CD4-positive, alpha-beta memory T cell (primary cell): Measurements from ENCODE around the gene MAP3K8. TPM values are rescaled to one million over a fixed set of nuclear protein-coding genes. Genes with fewer than 3 reads are reported as not detected.

ENCODE experiments used
- CTCF ChIA-PET: fragments of 350-600 bp; sonication (Branson Sonifier 250); formaldehyde crosslinking; loops from one replicate; lab custom pipeline; 2021; ENCODE audit warnings: inconsistent platforms; ENCODE audit not compliant: partially characterized antibody; lab: Charles Lee
- POLR2A ChIA-PET: fragments of 350-600 bp; sonication (Branson Sonifier 250); formaldehyde crosslinking; loops from one replicate; lab custom pipeline; 2021; ENCODE audit not compliant: partially characterized antibody; lab: Charles Lee
- DNase-seq, 5 donors: peaks; one replicate each; pipeline versions ENCODE4 v3.0.0 to v3.0.0-alpha.2; 2020 to 2022; ENCODE audit warnings: mixed read lengths in 1 of 5
- H3K27ac ChIP-seq: one replicate; pipeline ENCODE4 v1.7.0; 2013; ENCODE audit warnings: low read depth, low read length
- H3K27me3 ChIP-seq: 2 replicates; pipeline ENCODE4 v1.7.0; 2013; ENCODE audit warnings: mild to moderate bottlenecking, low read length, moderate library complexity; ENCODE audit not compliant: insufficient read depth
- H3K36me3 ChIP-seq: 2 replicates; pipeline ENCODE4 v1.7.0; 2013; ENCODE audit warnings: mild to moderate bottlenecking, low read length, moderate library complexity; ENCODE audit not compliant: insufficient read depth
- H3K4me1 ChIP-seq: 2 replicates; pipeline ENCODE4 v1.7.0; 2013; ENCODE audit warnings: mild to moderate bottlenecking, low read length, moderate library complexity; ENCODE audit not compliant: insufficient read depth
- H3K4me3 ChIP-seq, 2 donors: one replicate each; pipeline ENCODE4 v1.7.0; 2013; ENCODE audit warnings: low read length in 2 of 2, mild to moderate bottlenecking in 1 of 2
- H3K9me3 ChIP-seq, 2 donors: one replicate each; pipeline ENCODE4 v1.7.0; 2013; ENCODE audit warnings: low read length in 2 of 2, control low read depth in 1 of 2; ENCODE audit not compliant: control insufficient read depth in 1 of 2
- H3K27ac Mint-ChIP-seq, 7 donors: one replicate each; pipeline ENCODE4 v1.8.0; 2020 to 2021; ENCODE audit warnings: mixed read lengths in 7 of 7, mild to moderate bottlenecking in 6 of 7, inconsistent platforms in 3 of 7, moderate library complexity in 3 of 7
- H3K27me3 Mint-ChIP-seq, 2 donors: one replicate each; pipeline ENCODE4 v1.8.0; 2020 to 2021; ENCODE audit warnings: mixed read lengths in 2 of 2
- H3K36me3 Mint-ChIP-seq, 2 donors: one replicate each; pipeline ENCODE4 v1.8.0; 2020 to 2021; ENCODE audit warnings: mixed read lengths in 2 of 2, inconsistent platforms in 1 of 2, mild to moderate bottlenecking in 1 of 2
- H3K4me1 Mint-ChIP-seq, 4 donors: one replicate each; pipeline ENCODE4 v1.8.0; 2020 to 2021; ENCODE audit warnings: mixed read lengths in 4 of 4, mild to moderate bottlenecking in 1 of 4
- H3K4me3 Mint-ChIP-seq, 8 donors: one replicate each; pipeline ENCODE4 v1.8.0; 2020 to 2021; ENCODE audit warnings: mixed read lengths in 8 of 8, mild to moderate bottlenecking in 7 of 8, moderate library complexity in 6 of 8, inconsistent platforms in 3 of 8
- H3K9me3 Mint-ChIP-seq, 8 donors: one replicate each; pipeline ENCODE4 v1.8.0; 2020 to 2021; ENCODE audit warnings: mixed read lengths in 8 of 8, mild to moderate bottlenecking in 5 of 8, inconsistent platforms in 3 of 8, moderate library complexity in 1 of 8
- intact Hi-C: fragments of 100-400 bp; cut with micrococcal nuclease; formaldehyde crosslinking; loops from one replicate; pipeline ENCODE4 v1.15.1; 2023
- polyA plus RNA-seq, 2 donors: library from polyadenylated mRNA; unstranded; fragments of 300-500 nt; fragmentation: Illumina TruSeq; gene quantifications; one replicate each; pipeline ENCODE4 v1.2.3, GENCODE V29; 2021
- total RNA-seq, 2 experiments: library from RNA; stranded (reverse); gene quantifications; one replicate each; pipeline ENCODE4 v1.2.3, GENCODE V29; 2021

MAP3K8 gene
- total and polyA plus RNA-seq, 4 experiments from 2014 or later = 2.7 to 6.5 (median 5.7) TPM

DNA sequence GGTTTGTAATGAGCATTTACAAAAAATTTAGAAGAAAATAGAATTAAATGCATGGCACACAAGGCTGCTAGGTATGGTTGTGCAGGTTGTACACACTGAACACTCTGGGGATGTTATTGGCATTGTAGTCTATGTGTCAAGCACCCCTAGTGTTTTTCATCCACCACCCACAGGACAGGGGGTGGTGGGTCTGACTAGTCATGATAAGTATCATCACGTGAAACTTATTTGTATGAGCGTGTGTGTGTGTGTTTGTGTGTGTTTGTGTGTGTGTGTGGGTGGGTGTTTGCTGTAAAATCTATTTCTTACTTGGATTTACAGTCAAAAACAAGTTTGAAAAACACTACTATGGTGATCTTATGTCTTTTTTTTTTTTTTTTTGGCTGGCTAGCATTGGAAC, 66.5 kb downstream of the MAP3K8 start:
- Histone ChIP-seq H3K27me3 (no peaks in the 10 kb centered on the region), H3K36me3 (no peaks in the 10 kb centered on the region), H3K4me3 (no peak overlapping the region), H3K9me3 (no peaks in the 10 kb centered on the region), H3K27ac (no peak overlapping the region), H3K4me1 (peaks cover 62% of the 10 kb centered on the region)
- peaks cover 44 to 72% (median 61%) of the 10 kb centered on the region in 4 donors for H3K4me1 Mint-ChIP-seq
- no peaks in the 10 kb centered on the region for H3K9me3 Mint-ChIP-seq
- intact Hi-C loops = no loop called here
- peak overlapping the region in 4 of 7 donors; percentile 54 to 85 (median 74) for H3K27ac Mint-ChIP-seq
- no peaks in the 10 kb centered on the region for H3K36me3 Mint-ChIP-seq
- DNase-seq = no peak
- ChIA-PET CTCF (no interaction called here), POLR2A (interaction anchor here (0.6 to 2.5 kb wide), 3 partner anchors 8 to 45 kb away, joined by 3 to 9 read pairs (median 7); no protein-coding TSS in a partner anchor)
- no peaks in the 10 kb centered on the region for H3K27me3 Mint-ChIP-seq
- peak overlapping the region in 4 of 8 donors; percentile 10 to 64 (median 48) for H3K4me3 Mint-ChIP-seq

DNA sequence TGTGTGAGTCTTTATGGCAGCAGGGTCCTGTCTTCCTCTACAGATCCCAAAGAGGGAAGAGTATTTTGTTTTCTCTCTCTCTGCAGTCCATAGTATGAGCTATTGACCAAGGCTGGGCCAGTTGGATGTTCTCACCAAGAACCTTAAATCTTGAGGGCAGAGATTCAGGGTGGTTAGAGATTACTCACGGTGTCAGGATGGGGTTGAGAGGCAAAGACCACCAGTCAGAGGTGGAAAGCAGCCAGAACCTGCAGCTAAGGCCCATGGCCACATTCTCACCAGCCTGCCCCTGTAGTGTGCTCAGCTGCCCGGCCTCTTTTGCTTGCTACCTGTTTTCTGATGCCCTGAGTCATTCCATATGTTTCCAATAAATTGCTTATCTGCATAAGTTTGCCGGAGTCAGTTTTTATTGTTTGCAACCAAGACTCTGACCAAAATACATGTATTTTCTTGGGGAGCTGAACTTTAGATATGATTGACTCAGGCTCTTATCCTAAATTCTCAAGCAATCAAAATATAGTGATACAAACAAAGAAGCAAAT, 67.0 kb downstream of the MAP3K8 start:
- no peaks in the 10 kb centered on the region for H3K27me3 Mint-ChIP-seq
- H3K9me3 Mint-ChIP-seq = no peaks in the 10 kb centered on the region
- H3K36me3 Mint-ChIP-seq = no peaks in the 10 kb centered on the region
- peaks cover 62% of the 10 kb centered on the region for H3K4me1 ChIP-seq
- ChIA-PET POLR2A (interaction anchor here (0.6 to 2.6 kb wide), 5 partner anchors 9 to 66 kb away, joined by 3 to 11 read pairs (median 7); no protein-coding TSS in a partner anchor), CTCF (interaction anchor here (0.9 kb wide), 1 partner anchor 9 kb away, joined by 3 read pairs; no protein-coding TSS in a partner anchor)
- H3K4me1 Mint-ChIP-seq = peaks cover 44 to 76% (median 63%) of the 10 kb centered on the region in 4 donors
- H3K36me3 ChIP-seq = no peaks in the 10 kb centered on the region
- no peak for DNase-seq
- no peak overlapping the region for H3K4me3 ChIP-seq
- H3K27ac ChIP-seq = no peak overlapping the region
- H3K9me3 ChIP-seq = no peaks in the 10 kb centered on the region
- H3K4me3 Mint-ChIP-seq = peak overlapping the region in 2 of 8 donors; percentile 10 to 15
- H3K27ac Mint-ChIP-seq = peak overlapping the region in 1 of 7 donors; percentile 70
- intact Hi-C loops = no loop called here
- no peaks in the 10 kb centered on the region for H3K27me3 ChIP-seq

DNA sequence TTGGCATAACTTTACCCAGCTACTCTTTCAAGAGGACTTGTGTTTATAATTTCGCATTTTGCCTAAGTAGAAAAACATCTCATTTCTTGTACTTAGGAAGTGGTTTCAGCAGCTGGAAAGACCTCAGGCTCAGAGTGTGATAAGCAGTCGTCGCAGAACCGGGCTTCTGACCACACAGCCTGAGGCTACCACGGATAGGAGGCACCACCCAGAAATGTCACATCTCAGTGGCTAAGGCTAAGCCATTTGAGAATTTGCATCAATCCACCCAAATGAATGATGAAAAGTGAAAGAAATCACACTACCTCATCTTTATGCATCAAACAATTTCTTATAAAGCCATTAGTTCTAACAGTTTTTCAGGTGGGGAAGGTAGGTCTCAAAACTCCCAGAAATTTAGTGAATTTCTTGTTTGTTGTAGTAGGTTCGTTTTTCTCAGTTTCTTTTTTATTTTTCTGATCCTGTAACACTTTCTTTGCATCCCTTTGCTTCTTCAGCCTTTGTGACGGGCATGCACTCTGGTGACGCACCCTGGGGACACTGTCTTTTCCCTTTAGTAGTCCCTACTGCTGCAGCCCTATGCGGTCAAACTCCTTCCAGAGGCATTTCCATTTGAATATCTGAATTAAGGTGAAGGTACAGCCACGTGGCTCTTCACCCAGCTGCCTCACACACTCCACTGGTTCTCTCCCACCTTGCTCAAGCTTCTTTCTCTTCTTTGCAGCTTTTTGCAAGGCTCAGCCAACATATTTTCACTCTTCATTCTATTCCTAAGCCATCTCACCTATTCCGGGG, 68.5 kb downstream of the MAP3K8 start:
- Mint-ChIP-seq H3K4me3 (peak overlapping the region in 7 of 8 donors; percentile 11 to 82 (median 65)), H3K27ac (peak overlapping the region; percentile 31 to 76 (median 47)), H3K4me1 (peaks cover 37 to 62% (median 54%) of the 10 kb centered on the region in 4 donors), H3K36me3 (no peaks in the 10 kb centered on the region), H3K9me3 (no peaks in the 10 kb centered on the region), H3K27me3 (no peaks in the 10 kb centered on the region)
- ChIA-PET CTCF (no interaction called here), POLR2A (interaction anchor here (1.1 to 2.6 kb wide), 5 partner anchors 10 to 69 kb away, joined by 5 to 11 read pairs (median 7); partner anchors contain the start of gene MAP3K8)
- Histone ChIP-seq H3K9me3 (no peaks in the 10 kb centered on the region), H3K4me1 (peaks cover 49% of the 10 kb centered on the region), H3K27me3 (no peaks in the 10 kb centered on the region), H3K4me3 (no peak overlapping the region), H3K36me3 (no peaks in the 10 kb centered on the region), H3K27ac (no peak overlapping the region)
- peak in 4 of 5 donors; percentile 35 to 49 (median 48) for DNase-seq
- intact Hi-C loops = loop anchor here (2.0 kb wide), 1 partner anchor 26 kb away; no protein-coding TSS in a partner anchor

DNA sequence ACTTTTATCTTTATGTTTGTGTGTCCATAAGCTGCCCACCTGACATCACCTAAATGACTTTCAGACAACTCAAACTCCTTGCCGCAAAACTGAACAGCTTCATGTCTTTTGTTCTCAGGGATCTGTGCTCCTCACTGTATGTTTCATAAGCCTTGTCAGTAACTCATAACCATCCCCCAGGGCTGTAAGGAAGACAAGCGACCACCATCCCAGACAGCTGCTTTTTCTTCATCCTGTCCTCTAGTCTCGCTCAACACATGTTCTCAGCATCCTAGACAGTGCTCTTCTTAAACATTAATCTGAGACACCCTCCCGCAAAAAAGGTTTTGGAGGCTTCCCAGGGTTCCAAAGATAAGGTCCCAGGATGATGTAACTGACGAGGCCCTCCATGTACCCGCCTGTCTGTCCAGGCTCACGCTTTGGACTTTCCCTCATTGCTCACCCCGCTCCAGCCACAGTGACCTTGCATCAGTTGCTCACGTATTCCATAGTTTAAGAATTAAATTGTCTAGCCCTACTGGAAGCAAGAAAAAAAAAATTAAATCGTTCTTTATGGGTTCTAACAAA, 69.8 kb downstream of the MAP3K8 start:
- H3K36me3 Mint-ChIP-seq = no peaks in the 10 kb centered on the region
- CTCF ChIA-PET = no interaction called here
- peak overlapping the region in 5 of 8 donors; percentile 1 to 40 (median 17) for H3K4me3 Mint-ChIP-seq
- intact Hi-C loops = loop anchor here (2.0 kb wide), 1 partner anchor 25 kb away; no protein-coding TSS in a partner anchor
- peaks cover 27 to 49% (median 42%) of the 10 kb centered on the region in 4 donors for H3K4me1 Mint-ChIP-seq
- Histone ChIP-seq H3K27me3 (no peaks in the 10 kb centered on the region), H3K27ac (no peak overlapping the region), H3K4me1 (peaks cover 40% of the 10 kb centered on the region), H3K4me3 (no peak overlapping the region), H3K9me3 (no peaks in the 10 kb centered on the region), H3K36me3 (no peaks in the 10 kb centered on the region)
- DNase-seq = no peak
- H3K27me3 Mint-ChIP-seq = no peaks in the 10 kb centered on the region
- POLR2A ChIA-PET = interaction anchor here (0.9 to 2.6 kb wide), 2 partner anchors 26 to 66 kb away, joined by 3 to 11 read pairs; no protein-coding TSS in a partner anchor
- H3K27ac Mint-ChIP-seq = peak overlapping the region in 3 of 7 donors; percentile 37 to 53 (median 50)
- H3K9me3 Mint-ChIP-seq = no peaks in the 10 kb centered on the region

- Mint-ChIP-seq H3K4me1 (peaks cover 25 to 41% (median 35%) of the 10 kb centered on the region in 4 donors), H3K9me3 (no peaks in the 10 kb centered on the region), H3K27me3 (no peaks in the 10 kb centered on the region), H3K4me3 (no peak overlapping the region), H3K36me3 (no peaks in the 10 kb centered on the region), H3K27ac (no peak overlapping the region)
- no peaks in the 10 kb centered on the region for H3K36me3 ChIP-seq
- intact Hi-C loops = no loop called here
- H3K4me3 ChIP-seq = no peak overlapping the region
- DNase-seq = no peak
- no peak overlapping the region for H3K27ac ChIP-seq
- ChIA-PET POLR2A (interaction anchor here (0.6 kb wide), 1 partner anchor 7 kb away, joined by 3 read pairs; no protein-coding TSS in a partner anchor), CTCF (interaction anchor here (1.0 to 1.5 kb wide), 4 partner anchors 20 to 114 kb away, joined by 3 to 4 read pairs (median 3); no protein-coding TSS in a partner anchor)
- peaks cover 33% of the 10 kb centered on the region for H3K4me1 ChIP-seq
- no peaks in the 10 kb centered on the region for H3K9me3 ChIP-seq
- H3K27me3 ChIP-seq = no peaks in the 10 kb centered on the region
Measured at GRCh38 chr10:30505543-30506298, 71.7 kb downstream of the MAP3K8 start.

- H3K9me3 ChIP-seq = no peaks in the 10 kb centered on the region
- no peaks in the 10 kb centered on the region for H3K36me3 ChIP-seq
- no peaks in the 10 kb centered on the region for H3K4me1 ChIP-seq
- peaks cover 6 to 19% (median 7%) of the 10 kb centered on the region in 4 donors for H3K4me1 Mint-ChIP-seq
- ChIA-PET POLR2A (interaction anchor here (3.7 kb wide), 1 partner anchor 20 kb away, joined by 16 read pairs; no protein-coding TSS in a partner anchor), CTCF (interaction anchor here (1.3 kb wide), 1 partner anchor 12 kb away, joined by 3 read pairs; no protein-coding TSS in a partner anchor)
- intact Hi-C loops = no loop called here
- H3K4me3 Mint-ChIP-seq = no peak overlapping the region
- no peak overlapping the region for H3K4me3 ChIP-seq
- DNase-seq = no peak
- H3K27me3 Mint-ChIP-seq = peaks cover 0 to 1% of the 10 kb centered on the region in 2 donors
- H3K27me3 ChIP-seq = no peaks in the 10 kb centered on the region
- H3K36me3 Mint-ChIP-seq = no peaks in the 10 kb centered on the region
- H3K27ac Mint-ChIP-seq = no peak overlapping the region
- no peaks in the 10 kb centered on the region for H3K9me3 Mint-ChIP-seq
- no peak overlapping the region for H3K27ac ChIP-seq
Measured at GRCh38 chr10:30509508-30509907, 75.5 kb downstream of the MAP3K8 start.
